ENCODE data around the gene GABRA4.

Gene GABRA4

DNA sequence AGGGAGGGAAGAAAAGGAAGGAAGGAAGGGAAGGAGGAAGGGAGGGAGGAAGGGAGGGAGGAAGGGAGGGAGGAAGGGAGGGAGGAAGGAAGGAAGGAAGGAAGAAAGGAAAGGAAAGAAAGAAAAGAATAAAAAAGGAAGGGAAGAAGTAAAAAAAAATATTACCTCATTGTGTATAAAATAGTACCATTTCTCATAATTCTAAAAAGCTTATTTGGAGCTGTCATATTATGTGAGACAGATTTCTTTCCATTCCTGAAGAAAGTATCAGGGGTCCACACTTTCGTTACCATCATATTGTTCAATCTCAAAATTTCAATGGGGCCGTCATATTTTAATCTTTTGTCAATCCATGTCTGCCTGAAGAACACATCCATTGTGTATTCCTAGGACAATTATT lies 16.1 kb downstream of the GABRA4 start:
- Histone ChIP-seq H3K4me3 (ENCODE audit: low read depth, low read length) (no peak overlapping the region), H3K36me3 (ENCODE audit: control insufficient read depth in 2 of 2, insufficient read depth in 1 of 2, low read length in 2 of 2) (no peaks in the 10 kb centered on the region), H3K9me3 (ENCODE audit: control insufficient read depth, insufficient read depth, low read depth, low read length) (no peaks in the 10 kb centered on the region), H3K27ac (ENCODE audit: extremely low read depth, low read depth, low read length) (no peak overlapping the region), H3K4me1 (ENCODE audit: control insufficient read depth, insufficient read depth, low read length) (no peaks in the 10 kb centered on the region)
- ChIA-PET POLR2A (no interaction called here), CTCF (no interaction called here)
- TF ChIP-seq ZBTB20 (tag by site-specific recombination; IDR thresholded peaks at IDR 0.05) (no peak), ZNF621 (tag by site-specific recombination; IDR thresholded peaks at IDR 0.05) (no peak), ZNF660 (tag by site-specific recombination; IDR thresholded peaks at IDR 0.05) (no peak), ZNF155 (tag by site-specific recombination; IDR thresholded peaks at IDR 0.05) (no peak), KLF9 (tag by site-specific recombination; IDR thresholded peaks at IDR 0.05; ENCODE audit: low read depth) (no peak), ZNF560 (tag by site-specific recombination; IDR thresholded peaks at IDR 0.05; ENCODE audit: borderline replicate concordance) (no peak), ZNF157 (tag by site-specific recombination; IDR thresholded peaks at IDR 0.05) (no peak), ZNF837 (tag by site-specific recombination; IDR thresholded peaks at IDR 0.05) (no peak), ZBTB17 (tag by site-specific recombination; IDR thresholded peaks at IDR 0.05) (no peak), GFI1B (tag by site-specific recombination; IDR thresholded peaks at IDR 0.05) (no peak), ZNF335 (tag by site-specific recombination; conservative IDR thresholded peaks at IDR 0.05) (no peak), ZNF266 (tag by site-specific recombination; IDR thresholded peaks at IDR 0.05; ENCODE audit: low read depth) (no peak), ZNF274 (IDR thresholded peaks at IDR 0.05; ENCODE audit: low read length) (no peak), ZNF274 (tag by site-specific recombination; IDR thresholded peaks at IDR 0.05; ENCODE audit: borderline replicate concordance) (no peak), ZNF146 (tag by site-specific recombination; IDR thresholded peaks at IDR 0.05) (no peak)
- TF ChIP-seq, protein P1, sequence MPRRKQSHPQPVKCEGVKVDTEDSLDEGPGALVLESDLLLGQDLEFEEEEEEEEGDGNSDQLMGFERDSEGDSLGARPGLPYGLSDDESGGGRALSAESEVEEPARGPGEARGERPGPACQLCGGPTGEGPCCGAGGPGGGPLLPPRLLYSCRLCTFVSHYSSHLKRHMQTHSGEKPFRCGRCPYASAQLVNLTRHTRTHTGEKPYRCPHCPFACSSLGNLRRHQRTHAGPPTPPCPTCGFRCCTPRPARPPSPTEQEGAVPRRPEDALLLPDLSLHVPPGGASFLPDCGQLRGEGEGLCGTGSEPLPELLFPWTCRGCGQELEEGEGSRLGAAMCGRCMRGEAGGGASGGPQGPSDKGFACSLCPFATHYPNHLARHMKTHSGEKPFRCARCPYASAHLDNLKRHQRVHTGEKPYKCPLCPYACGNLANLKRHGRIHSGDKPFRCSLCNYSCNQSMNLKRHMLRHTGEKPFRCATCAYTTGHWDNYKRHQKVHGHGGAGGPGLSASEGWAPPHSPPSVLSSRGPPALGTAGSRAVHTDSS (tag by site-specific recombination; IDR thresholded peaks at IDR 0.05): no peak
- TF ChIP-seq, protein P2, sequence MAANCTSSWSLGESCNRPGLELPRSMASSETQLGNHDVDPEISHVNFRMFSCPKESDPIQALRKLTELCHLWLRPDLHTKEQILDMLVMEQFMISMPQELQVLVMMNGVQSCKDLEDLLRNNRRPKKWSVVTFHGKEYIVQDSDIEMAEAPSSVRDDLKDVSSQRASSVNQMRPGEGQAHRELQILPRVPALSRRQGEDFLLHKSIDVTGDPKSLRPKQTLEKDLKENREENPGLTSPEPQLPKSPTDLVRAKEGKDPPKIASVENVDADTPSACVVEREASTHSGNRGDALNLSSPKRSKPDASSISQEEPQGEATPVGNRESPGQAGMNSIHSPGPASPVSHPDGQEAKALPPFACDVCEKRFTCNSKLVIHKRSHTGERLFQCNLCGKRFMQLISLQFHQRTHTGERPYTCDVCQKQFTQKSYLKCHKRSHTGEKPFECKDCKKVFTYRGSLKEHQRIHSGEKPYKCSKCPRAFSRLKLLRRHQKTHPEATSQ (tag by site-specific recombination; IDR thresholded peaks at IDR 0.05): no peak

DNA sequence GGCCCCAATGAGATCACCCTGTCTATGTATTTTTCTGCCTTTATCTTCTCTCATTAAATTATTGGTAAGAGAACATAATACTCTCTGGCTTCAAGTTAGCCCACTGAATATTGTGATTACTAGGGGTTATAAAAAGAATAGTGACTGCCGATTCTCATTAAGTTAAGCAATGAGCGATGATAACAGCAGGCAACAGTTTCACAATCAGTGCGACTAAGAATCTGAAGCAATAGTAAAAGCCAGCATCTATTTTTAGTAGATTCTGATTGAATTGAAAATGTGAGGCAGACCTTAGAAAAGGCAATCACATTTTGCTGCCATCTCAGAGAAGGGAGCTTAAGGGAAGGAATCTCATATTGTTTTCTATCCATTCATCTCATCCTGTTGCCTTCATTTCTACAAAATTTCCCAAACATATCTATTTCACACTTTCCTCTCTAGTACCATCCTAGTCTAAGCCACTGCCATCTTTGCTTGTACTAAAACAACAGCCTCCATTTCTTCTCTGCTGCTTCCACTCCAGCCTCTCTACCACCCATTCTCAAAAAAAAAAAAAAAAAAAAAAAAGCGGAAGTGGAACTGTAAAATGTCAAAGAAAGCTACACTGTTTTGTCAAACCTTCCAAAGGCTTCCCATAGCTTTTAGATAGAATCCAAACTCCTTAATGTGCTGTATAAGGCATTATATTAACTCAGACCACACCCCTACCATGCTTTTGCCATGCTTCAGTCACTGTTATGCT lies 17.4 kb downstream of the GABRA4 start:
- TF ChIP-seq ZFP37 (tag by site-specific recombination; IDR thresholded peaks at IDR 0.05) (no peak), ZBTB1 (tag by site-specific recombination; IDR thresholded peaks at IDR 0.05) (no peak), ZNF629 (tag by site-specific recombination; IDR thresholded peaks at IDR 0.05) (no peak), ZNF76 (tag by site-specific recombination; IDR thresholded peaks at IDR 0.05; ENCODE audit: borderline replicate concordance, low read depth) (no peak)
- TF ChIP-seq, protein P3, sequence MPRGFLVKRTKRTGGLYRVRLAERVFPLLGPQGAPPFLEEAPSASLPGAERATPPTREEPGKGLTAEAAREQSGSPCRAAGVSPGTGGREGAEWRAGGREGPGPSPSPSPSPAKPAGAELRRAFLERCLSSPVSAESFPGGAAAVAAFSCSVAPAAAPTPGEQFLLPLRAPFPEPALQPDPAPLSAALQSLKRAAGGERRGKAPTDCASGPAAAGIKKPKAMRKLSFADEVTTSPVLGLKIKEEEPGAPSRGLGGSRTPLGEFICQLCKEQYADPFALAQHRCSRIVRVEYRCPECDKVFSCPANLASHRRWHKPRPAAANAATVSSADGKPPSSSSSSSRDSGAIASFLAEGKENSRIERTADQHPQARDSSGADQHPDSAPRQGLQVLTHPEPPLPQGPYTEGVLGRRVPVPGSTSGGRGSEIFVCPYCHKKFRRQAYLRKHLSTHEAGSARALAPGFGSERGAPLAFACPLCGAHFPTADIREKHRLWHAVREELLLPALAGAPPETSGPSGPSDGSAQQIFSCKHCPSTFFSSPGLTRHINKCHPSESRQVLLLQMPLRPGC (tag by site-specific recombination; IDR thresholded peaks at IDR 0.05): no peak
- ChIA-PET POLR2A (no interaction called here), CTCF (interaction anchor here (0.6 to 1.0 kb wide), 2 partner anchors 52 to 352 kb away, joined by 3 read pairs; no protein-coding TSS in a partner anchor)
- H3K27ac ChIP-seq (ENCODE audit: extremely low read depth, low read depth, low read length): no peak overlapping the region
- H3K36me3 ChIP-seq (ENCODE audit: control insufficient read depth in 2 of 2, insufficient read depth in 1 of 2, low read length in 2 of 2): no peaks in the 10 kb centered on the region
- no peaks in the 10 kb centered on the region for H3K4me1 ChIP-seq (ENCODE audit: control insufficient read depth, insufficient read depth, low read length)
- H3K4me3 ChIP-seq (ENCODE audit: low read depth, low read length): no peak overlapping the region
- H3K9me3 ChIP-seq (ENCODE audit: control insufficient read depth, insufficient read depth, low read depth, low read length): no peaks in the 10 kb centered on the region
